H9 (cell line): ENCODE results near the gene CACNA1F. TPM values are rescaled to one million over a fixed set of nuclear protein-coding genes. Genes with fewer than 3 reads are reported as not detected.

Source experiments
- DNase-seq: peaks from one replicate; pipeline ENCODE4 v3.0.0-alpha.2; 2017
- H2AFZ ChIP-seq: one replicate; pipeline ENCODE4 v1.6.1; 2013; ENCODE audit warnings: mild to moderate bottlenecking, low read length, control low read depth, moderate library complexity
- H2AK5ac ChIP-seq: 2 replicates; pipeline ENCODE4 v1.6.1; 2013; ENCODE audit warnings: low read length, control low read depth, mixed read lengths; ENCODE audit not compliant: insufficient read length
- H2BK120ac ChIP-seq: one replicate; pipeline ENCODE4 v1.6.1; 2013; ENCODE audit warnings: low read depth, mild to moderate bottlenecking, low read length, control low read depth, inconsistent platforms; ENCODE audit not compliant: poor library complexity, severe bottlenecking
- H2BK12ac ChIP-seq: 2 replicates; pipeline ENCODE4 v1.6.1; 2013; ENCODE audit warnings: low read length, control low read depth, mixed read lengths, low read depth; ENCODE audit not compliant: insufficient read length
- H2BK15ac ChIP-seq: 2 replicates; pipeline ENCODE4 v1.6.1; 2013; ENCODE audit warnings: low read depth, low read length, control low read depth
- H2BK20ac ChIP-seq: one replicate; pipeline ENCODE4 v1.6.1; 2013; ENCODE audit warnings: low read depth, mild to moderate bottlenecking, low read length, control low read depth, inconsistent platforms; ENCODE audit not compliant: poor library complexity, severe bottlenecking
- H2BK5ac ChIP-seq: 2 replicates; pipeline ENCODE4 v1.6.1; 2013; ENCODE audit warnings: low read length, control low read depth, mixed read lengths; ENCODE audit not compliant: insufficient read length
- H3K14ac ChIP-seq: 2 replicates; pipeline ENCODE4 v1.6.1; 2013; ENCODE audit warnings: low read length, control low read depth; ENCODE audit not compliant: insufficient read depth
- H3K18ac ChIP-seq: 2 replicates; pipeline ENCODE4 v1.6.1; 2013; ENCODE audit warnings: low read depth, mild to moderate bottlenecking, mixed read lengths, low read length, control low read depth; ENCODE audit not compliant: insufficient read length
- H3K23ac ChIP-seq: 2 replicates; pipeline ENCODE4 v1.6.1; 2013; ENCODE audit warnings: low read length, control low read depth, mixed read lengths, low read depth; ENCODE audit not compliant: insufficient read length
- H3K23me2 ChIP-seq: 2 replicates; pipeline ENCODE4 v1.6.1; 2013; ENCODE audit warnings: low read depth, mild to moderate bottlenecking, mixed read lengths, low read length, control low read depth; ENCODE audit not compliant: insufficient read length, poor library complexity, severe bottlenecking
- H3K27ac ChIP-seq: 2 replicates; pipeline ENCODE4 v1.5.1; 2013; ENCODE audit warnings: low read length, control low read depth, mixed read lengths, low read depth; ENCODE audit not compliant: insufficient read length
- H3K27me3 ChIP-seq: 2 replicates; pipeline ENCODE4 v1.6.1; 2013; ENCODE audit warnings: low read length, control low read depth, inconsistent platforms; ENCODE audit not compliant: insufficient read depth
- H3K4ac ChIP-seq: 2 replicates; pipeline ENCODE4 v1.6.1; 2013; ENCODE audit warnings: low read depth, mild to moderate bottlenecking, control low read depth, inconsistent platforms, low read length, moderate library complexity
- H3K4me1 ChIP-seq: 2 replicates; pipeline ENCODE4 v1.6.1; 2013; ENCODE audit warnings: low read length, control low read depth, inconsistent platforms; ENCODE audit not compliant: insufficient read depth
- H3K4me2 ChIP-seq: 2 replicates; pipeline ENCODE4 v1.6.1; 2013; ENCODE audit warnings: low read length, control low read depth, mixed read lengths; ENCODE audit not compliant: insufficient read length, insufficient read depth
- H3K56ac ChIP-seq: 2 replicates; pipeline ENCODE4 v1.6.1; 2013; ENCODE audit warnings: low read depth, mild to moderate bottlenecking, mixed read lengths, low read length, control low read depth; ENCODE audit not compliant: insufficient read length
- H3K79me1 ChIP-seq: 2 replicates; pipeline ENCODE4 v1.6.1; 2013; ENCODE audit warnings: low read depth, mild to moderate bottlenecking, moderate library complexity, low read length, control low read depth, inconsistent platforms; ENCODE audit not compliant: insufficient read depth, poor library complexity, severe bottlenecking
- H3K79me2 ChIP-seq: 2 replicates; pipeline ENCODE4 v1.6.1; 2013; ENCODE audit warnings: low read length, control low read depth, inconsistent platforms; ENCODE audit not compliant: insufficient read depth
- H3K9ac ChIP-seq: 2 replicates; pipeline ENCODE4 v1.6.1; 2013; ENCODE audit warnings: low read length, control low read depth, mixed read lengths; ENCODE audit not compliant: insufficient read length; ENCODE audit errors: extremely low read depth
- H3K9me3 ChIP-seq: one replicate; pipeline ENCODE4 v1.6.1; 2013; ENCODE audit warnings: low read depth, low read length, inconsistent platforms; ENCODE audit not compliant: control insufficient read depth
- H3T11ph ChIP-seq: one replicate; pipeline ENCODE4 v1.6.1; 2013; ENCODE audit warnings: mild to moderate bottlenecking, low read length, control low read depth, inconsistent platforms
- H4K20me1 ChIP-seq: one replicate; pipeline ENCODE4 v1.6.1; 2013; ENCODE audit not compliant: control insufficient read depth, insufficient read length, insufficient read depth
- H4K5ac ChIP-seq: 2 replicates; pipeline ENCODE4 v1.6.1; 2013; ENCODE audit warnings: low read depth, mild to moderate bottlenecking, mixed read lengths, low read length, control low read depth; ENCODE audit not compliant: insufficient read length
- H4K8ac ChIP-seq: replicated peaks from 2 replicates; pipeline ENCODE4 v1.6.1; 2013; ENCODE audit warnings: low read length, control low read depth, mixed read lengths, low read depth; ENCODE audit not compliant: insufficient read length
- H4K91ac ChIP-seq: 2 replicates; pipeline ENCODE4 v1.6.1; 2013; ENCODE audit warnings: low read depth, mild to moderate bottlenecking, moderate library complexity, mixed read lengths, low read length, control low read depth; ENCODE audit not compliant: insufficient read length
- H3K27ac Mint-ChIP-seq, 3 experiments: 2 replicates in 2 of 3; 3 replicates in 1 of 3; pipeline ENCODE4 v1.8.0; 2020 to 2021; ENCODE audit warnings: mixed read lengths in 3 of 3, mild to moderate bottlenecking in 1 of 3, moderate library complexity in 1 of 3
- H3K27me3 Mint-ChIP-seq: 2 replicates; pipeline ENCODE4 v1.8.0; 2021; ENCODE audit warnings: low read depth, mild to moderate bottlenecking, moderate library complexity, mixed read lengths
- H3K36me3 Mint-ChIP-seq, 3 experiments: 2 replicates in 2 of 3; 3 replicates in 1 of 3; pipeline ENCODE4 v1.8.0; 2020 to 2021; ENCODE audit warnings: low read depth in 3 of 3, mixed read lengths in 3 of 3; ENCODE audit not compliant: insufficient read depth in 1 of 3
- H3K4me1 Mint-ChIP-seq, 2 experiments: 2 replicates each; pipeline ENCODE4 v1.8.0; 2020; ENCODE audit warnings: mixed read lengths in 2 of 2
- H3K4me3 Mint-ChIP-seq, 2 experiments: 2 replicates in 1 of 2; 3 replicates in 1 of 2; pipeline ENCODE4 v1.8.0; 2020 to 2021; ENCODE audit warnings: mild to moderate bottlenecking in 2 of 2, mixed read lengths in 2 of 2, moderate library complexity in 1 of 2
- H3K9me3 Mint-ChIP-seq, 2 experiments: 2 replicates in 1 of 2; 3 replicates in 1 of 2; pipeline ENCODE4 v1.8.0; 2020; ENCODE audit warnings: mild to moderate bottlenecking in 2 of 2, mixed read lengths in 2 of 2, moderate library complexity in 1 of 2
- CTCF ChIP-seq: fragments of 200-600 bp; sonication (generic); conservative IDR thresholded peaks from 3 replicates; pipeline ENCODE4 v1.8.0; 2021; ENCODE audit warnings: antibody characterized with exemption, mild to moderate bottlenecking
- WGBS: extraction: QIAGEN DNeasy Blood & Tissue Kit; methylation state at CpG from one replicate; pipeline ENCODE4 v1.1.7; 2013; ENCODE audit warnings: missing lambda C conversion rate, low lambda C conversion rate, mixed read lengths; ENCODE audit not compliant: insufficient read length; ENCODE audit errors: extremely low coverage; 5-methylcytosine and 5-hydroxymethylcytosine counted together
- total RNA-seq: library from RNA; stranded (reverse); gene quantifications from 2 replicates; pipeline ENCODE4 v1.2.1, GENCODE V29; 2021

CACNA1F gene
- total RNA-seq, 1 experiment from 2014 or later = 1.4 TPM

- H3K27ac Mint-ChIP-seq = no peak overlapping the region; a peak in 1 of 7 replicates
- Histone ChIP-seq H3K9me3 (peaks cover 30% of the 10 kb centered on the region), H3K27me3 (no peaks in the 10 kb centered on the region), H4K20me1 (no peaks in the 10 kb centered on the region), H3K9ac (no peak overlapping the region), H2BK5ac (no peak overlapping the region), H2BK15ac (no peak overlapping the region), H3K18ac (no peak overlapping the region), H2BK120ac (no peak overlapping the region), H3K79me2 (no peaks in the 10 kb centered on the region), H3K4me1 (no peaks in the 10 kb centered on the region), H3K4me2 (no peak overlapping the region), H2AFZ (no peak overlapping the region), H2AK5ac (no peak overlapping the region), H3K23ac (no peak overlapping the region), H4K91ac (no peak overlapping the region), H3K23me2 (no peaks in the 10 kb centered on the region), H2BK20ac (no peak overlapping the region), H3K27ac (no peak overlapping the region), H3K56ac (no peak overlapping the region), H3T11ph (no peak overlapping the region), H4K8ac (no peak overlapping the region), H3K79me1 (no peaks in the 10 kb centered on the region), H2BK12ac (no peak overlapping the region), H3K4ac (no peak overlapping the region), H3K14ac (no peak overlapping the region), H4K5ac (no peak overlapping the region)
- peaks cover 2% of the 10 kb centered on the region for H3K27me3 Mint-ChIP-seq
- peaks cover 31 to 64% (median 56%) of the 10 kb centered on the region in 3 experiments for H3K36me3 Mint-ChIP-seq
- no CpG with 5 or more reads among the region's 2 CpGs for WGBS
- H3K4me3 Mint-ChIP-seq = peak overlapping the region in 1 of 2 experiments; percentile 62; a peak in 1 of 5 replicates
- no peak for DNase-seq
- TF ChIP-seq CTCF = no peak
- peaks cover 70% of the 10 kb centered on the region in 2 experiments for H3K9me3 Mint-ChIP-seq
- peaks cover 0 to 18% of the 10 kb centered on the region in 2 experiments; a peak in 3 of 4 replicates for H3K4me1 Mint-ChIP-seq
These were observed 53.8 kb downstream of the CACNA1F start for GRCh38 chrX:49179358-49179757.
